Mesothelial cell of epicardium (in vitro differentiated cells): ENCODE measurements around the gene EZR. TPM values are rescaled to one million over a fixed set of nuclear protein-coding genes. Genes with fewer than 3 reads are reported as not detected.

Source experiments
- DNase-seq, 2 experiments: peaks; one replicate each; pipeline ENCODE4 v3.0.0; 2021; ENCODE audit warnings: low spot score in 2 of 2; ENCODE audit not compliant: unreplicated experiment in 2 of 2
- H3K27ac Mint-ChIP-seq: 2 replicates; pipeline ENCODE4 v1.8.0; 2021; ENCODE audit warnings: mixed read lengths
- H3K27me3 Mint-ChIP-seq: 2 replicates; pipeline ENCODE4 v1.8.0; 2021; ENCODE audit warnings: low read depth, mixed read lengths
- H3K36me3 Mint-ChIP-seq: 2 replicates; pipeline ENCODE4 v1.8.0; 2021; ENCODE audit warnings: mixed read lengths
- H3K4me1 Mint-ChIP-seq: 2 replicates; pipeline ENCODE4 v1.8.0; 2021; ENCODE audit warnings: mixed read lengths
- H3K4me3 Mint-ChIP-seq: 2 replicates; pipeline ENCODE4 v1.8.0; 2021; ENCODE audit warnings: mild to moderate bottlenecking, moderate library complexity, mixed read lengths
- H3K9me3 Mint-ChIP-seq: 2 replicates; pipeline ENCODE4 v1.8.0; 2021; ENCODE audit warnings: mixed read lengths
- CTCF ChIP-seq: fragments of 200-600 bp; sonication (generic); IDR thresholded peaks from one replicate; pipeline ENCODE4 v1.5.0; 2021; ENCODE audit warnings: antibody characterized with exemption; ENCODE audit not compliant: unreplicated experiment
- total RNA-seq: library from RNA; stranded (reverse); gene quantifications from 3 replicates; pipeline ENCODE4 v1.2.1, GENCODE V29; 2021

The EZR gene
- total RNA-seq, 1 donor from 2014 or later: 195 TPM

GRCh38 chr6:158808442-158808833, 10.7 kb downstream of the EZR start:
- no peak for DNase-seq
- no peak for TF ChIP-seq CTCF
- H3K9me3 Mint-ChIP-seq: no peaks in the 10 kb centered on the region
- no peak overlapping the region for H3K4me3 Mint-ChIP-seq
- peaks cover 81% of the 10 kb centered on the region for H3K4me1 Mint-ChIP-seq
- no peaks in the 10 kb centered on the region for H3K27me3 Mint-ChIP-seq
- peaks cover 21% of the 10 kb centered on the region for H3K36me3 Mint-ChIP-seq
- no peak overlapping the region for H3K27ac Mint-ChIP-seq

DNA sequence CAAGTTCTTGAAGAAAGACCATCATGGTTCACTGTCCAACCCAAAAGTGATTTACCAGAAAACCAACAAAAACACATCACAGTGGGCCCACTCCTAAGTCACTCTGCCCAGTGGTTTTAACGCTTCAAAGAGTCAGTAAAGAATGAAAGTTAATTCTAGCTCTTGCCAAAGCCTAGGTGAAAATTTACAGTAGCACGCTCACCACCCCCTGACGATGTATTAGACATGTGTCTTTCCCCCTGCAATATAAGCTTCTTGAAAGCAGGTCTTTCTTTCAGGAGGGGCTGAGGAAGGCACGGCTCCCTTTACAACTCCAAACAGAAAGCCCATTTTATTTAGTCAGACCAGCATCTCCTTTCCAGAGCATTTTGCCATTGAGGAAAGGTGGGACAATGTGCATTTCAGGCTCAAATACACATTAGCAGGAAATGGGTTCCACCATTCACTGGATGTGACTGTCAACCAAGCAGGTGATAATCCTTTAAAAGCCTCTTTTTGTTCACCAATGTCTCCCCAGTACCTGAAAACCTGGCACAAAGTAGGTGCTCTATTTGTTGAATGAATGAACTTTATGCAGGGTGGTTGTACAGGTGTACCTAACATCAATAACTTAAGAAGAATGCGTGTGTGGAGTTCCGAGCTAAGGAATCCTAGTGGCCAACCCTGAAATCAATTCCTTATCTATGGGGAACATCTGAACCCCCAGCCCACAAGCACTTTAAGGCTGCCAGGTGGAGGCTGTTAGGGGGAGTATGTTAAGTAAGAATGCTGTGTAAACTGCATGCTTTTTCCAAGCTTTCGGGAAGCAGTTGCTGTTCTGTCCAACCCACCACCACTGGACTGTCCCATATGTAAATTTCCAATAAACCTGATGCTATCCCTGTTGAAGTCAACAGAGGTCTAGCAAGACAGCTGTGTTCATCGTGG, 11.4 kb downstream of the EZR start:
- peak overlapping the region; percentile 37 for H3K27ac Mint-ChIP-seq
- peaks cover 77% of the 10 kb centered on the region for H3K4me1 Mint-ChIP-seq
- no peak overlapping the region for H3K4me3 Mint-ChIP-seq
- TF ChIP-seq CTCF: no peak
- no peaks in the 10 kb centered on the region for H3K9me3 Mint-ChIP-seq
- H3K36me3 Mint-ChIP-seq: peaks cover 15% of the 10 kb centered on the region
- DNase-seq: no peak
- no peaks in the 10 kb centered on the region for H3K27me3 Mint-ChIP-seq

- TF ChIP-seq CTCF: no peak
- H3K4me3 Mint-ChIP-seq: no peak overlapping the region
- DNase-seq: no peak
- peaks cover 12% of the 10 kb centered on the region for H3K36me3 Mint-ChIP-seq
- H3K27ac Mint-ChIP-seq: peak overlapping the region; percentile 37
- no peaks in the 10 kb centered on the region for H3K9me3 Mint-ChIP-seq
- peaks cover 71% of the 10 kb centered on the region for H3K4me1 Mint-ChIP-seq
- no peaks in the 10 kb centered on the region for H3K27me3 Mint-ChIP-seq
Measured at GRCh38 chr6:158805698-158806377, 13.3 kb downstream of the EZR start.

GRCh38 chr6:158804207-158804606, 15.0 kb downstream of the EZR start:
- Mint-ChIP-seq H3K36me3 (peaks cover 12% of the 10 kb centered on the region), H3K4me3 (peak overlapping the region; percentile 41), H3K27me3 (no peaks in the 10 kb centered on the region), H3K27ac (peak overlapping the region; percentile 91), H3K9me3 (no peaks in the 10 kb centered on the region), H3K4me1 (peaks cover 72% of the 10 kb centered on the region)
- TF ChIP-seq CTCF: no peak
- no peak for DNase-seq

- TF ChIP-seq CTCF: no peak
- Mint-ChIP-seq H3K27ac (peak overlapping the region; percentile 91), H3K27me3 (no peaks in the 10 kb centered on the region), H3K4me3 (peak overlapping the region; percentile 41), H3K9me3 (no peaks in the 10 kb centered on the region), H3K36me3 (peaks cover 12% of the 10 kb centered on the region), H3K4me1 (peaks cover 73% of the 10 kb centered on the region)
- DNase-seq: no peak
Measured at GRCh38 chr6:158803733-158804143, 15.4 kb downstream of the EZR start.
